Measurements from ENCODE around the gene MAGEA12. TPM values are rescaled to one million over a fixed set of nuclear protein-coding genes. Genes with fewer than 3 reads are reported as not detected.
"Not testable (repeated sequence)": the region's sequence is repeated elsewhere in the genome, so short reads cannot be mapped to it uniquely, and the experiment has no call there.

Gene MAGEA12
- total RNA-seq, 1 donor from 2014 or later = not detected

DNA sequence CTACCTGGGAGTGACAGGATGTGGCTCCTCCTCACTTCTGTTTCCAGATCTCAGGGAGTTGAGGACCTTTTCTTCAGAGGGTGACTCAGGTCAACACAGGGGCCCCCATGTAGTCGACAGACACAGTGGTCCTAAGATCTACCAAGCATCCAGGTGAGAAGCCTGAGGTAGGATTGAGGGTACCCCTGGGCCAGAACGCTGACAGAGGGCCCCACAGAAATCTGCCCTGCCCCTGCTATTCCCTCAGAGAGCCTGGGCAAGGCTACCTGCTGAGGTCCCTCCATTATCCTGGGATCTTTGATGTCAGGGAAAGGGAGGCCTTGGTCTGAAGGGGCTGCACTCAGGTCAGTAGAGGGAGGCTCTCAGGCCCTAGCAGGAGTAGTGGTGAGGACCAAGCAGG is 1.5 kb downstream of the MAGEA12 start:
- TF ChIP-seq, protein P1, sequence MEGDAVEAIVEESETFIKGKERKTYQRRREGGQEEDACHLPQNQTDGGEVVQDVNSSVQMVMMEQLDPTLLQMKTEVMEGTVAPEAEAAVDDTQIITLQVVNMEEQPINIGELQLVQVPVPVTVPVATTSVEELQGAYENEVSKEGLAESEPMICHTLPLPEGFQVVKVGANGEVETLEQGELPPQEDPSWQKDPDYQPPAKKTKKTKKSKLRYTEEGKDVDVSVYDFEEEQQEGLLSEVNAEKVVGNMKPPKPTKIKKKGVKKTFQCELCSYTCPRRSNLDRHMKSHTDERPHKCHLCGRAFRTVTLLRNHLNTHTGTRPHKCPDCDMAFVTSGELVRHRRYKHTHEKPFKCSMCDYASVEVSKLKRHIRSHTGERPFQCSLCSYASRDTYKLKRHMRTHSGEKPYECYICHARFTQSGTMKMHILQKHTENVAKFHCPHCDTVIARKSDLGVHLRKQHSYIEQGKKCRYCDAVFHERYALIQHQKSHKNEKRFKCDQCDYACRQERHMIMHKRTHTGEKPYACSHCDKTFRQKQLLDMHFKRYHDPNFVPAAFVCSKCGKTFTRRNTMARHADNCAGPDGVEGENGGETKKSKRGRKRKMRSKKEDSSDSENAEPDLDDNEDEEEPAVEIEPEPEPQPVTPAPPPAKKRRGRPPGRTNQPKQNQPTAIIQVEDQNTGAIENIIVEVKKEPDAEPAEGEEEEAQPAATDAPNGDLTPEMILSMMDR (IDR thresholded peaks at IDR 0.05) = no peak
- intact Hi-C loops (cut with DNase I) = no loop called here

DNA sequence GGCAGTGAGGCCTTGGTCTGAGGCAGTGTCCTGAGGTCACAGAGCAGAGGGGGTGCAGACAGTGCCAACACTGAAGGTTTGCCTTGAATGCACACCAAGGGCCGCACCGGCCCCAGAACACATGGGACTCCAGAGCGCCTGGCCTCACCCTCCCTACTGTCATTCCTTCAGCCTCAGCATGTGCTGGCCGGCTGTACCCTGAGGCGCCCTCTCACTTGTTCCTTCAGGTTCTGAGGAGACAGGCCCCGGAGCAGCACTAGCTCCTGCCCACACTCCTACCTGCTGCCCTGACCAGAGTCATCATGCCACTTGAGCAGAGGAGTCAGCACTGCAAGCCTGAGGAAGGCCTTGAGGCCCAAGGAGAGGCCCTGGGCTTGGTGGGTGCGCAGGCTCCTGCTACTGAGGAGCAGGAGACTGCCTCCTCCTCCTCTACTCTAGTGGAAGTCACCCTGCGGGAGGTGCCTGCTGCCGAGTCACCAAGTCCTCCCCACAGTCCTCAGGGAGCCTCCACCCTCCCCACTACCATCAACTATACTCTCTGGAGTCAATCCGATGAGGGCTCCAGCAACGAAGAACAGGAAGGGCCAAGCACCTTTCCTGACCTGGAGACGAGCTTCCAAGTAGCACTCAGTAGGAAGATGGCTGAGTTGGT is 2.4 kb downstream of the MAGEA12 start:
- ATAC-seq (no peak), DNase-seq (no peak)
- Histone ChIP-seq H3K27me3 (no peaks in the 10 kb centered on the region), H3K9me3 (no peaks in the 10 kb centered on the region), H3K27ac (no peak overlapping the region), H3K4me1 (no peaks in the 10 kb centered on the region), H3K4me3 (no peak overlapping the region), H3K36me3 (no peaks in the 10 kb centered on the region)
- intact Hi-C loops (cut with DNase I) = no loop called here
- TF ChIP-seq, protein P1 (IDR thresholded peaks at IDR 0.05) = no peak

More for the DNA sequence above, 1.5 kb downstream of the MAGEA12 start:
- no peak for ATAC-seq
- no peak for DNase-seq
- H3K4me3 ChIP-seq = no peak overlapping the region
- H3K27ac ChIP-seq = no peak overlapping the region
- no peaks in the 10 kb centered on the region for H3K27me3 ChIP-seq
- H3K4me1 ChIP-seq = no peaks in the 10 kb centered on the region
- no peaks in the 10 kb centered on the region for H3K36me3 ChIP-seq
- H3K9me3 ChIP-seq = no peaks in the 10 kb centered on the region

DNA sequence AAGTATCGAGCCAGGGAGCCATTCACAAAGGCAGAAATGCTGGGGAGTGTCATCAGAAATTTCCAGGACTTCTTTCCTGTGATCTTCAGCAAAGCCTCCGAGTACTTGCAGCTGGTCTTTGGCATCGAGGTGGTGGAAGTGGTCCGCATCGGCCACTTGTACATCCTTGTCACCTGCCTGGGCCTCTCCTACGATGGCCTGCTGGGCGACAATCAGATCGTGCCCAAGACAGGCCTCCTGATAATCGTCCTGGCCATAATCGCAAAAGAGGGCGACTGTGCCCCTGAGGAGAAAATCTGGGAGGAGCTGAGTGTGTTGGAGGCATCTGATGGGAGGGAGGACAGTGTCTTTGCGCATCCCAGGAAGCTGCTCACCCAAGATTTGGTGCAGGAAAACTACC is 3.0 kb downstream of the MAGEA12 start:
- H3K4me1 ChIP-seq; H3K36me3 ChIP-seq; H3K4me3 ChIP-seq; H3K27ac ChIP-seq; intact Hi-C loops (cut with DNase I); DNase-seq; ATAC-seq; H3K27me3 ChIP-seq; H3K9me3 ChIP-seq: not testable (repeated sequence)

DNA sequence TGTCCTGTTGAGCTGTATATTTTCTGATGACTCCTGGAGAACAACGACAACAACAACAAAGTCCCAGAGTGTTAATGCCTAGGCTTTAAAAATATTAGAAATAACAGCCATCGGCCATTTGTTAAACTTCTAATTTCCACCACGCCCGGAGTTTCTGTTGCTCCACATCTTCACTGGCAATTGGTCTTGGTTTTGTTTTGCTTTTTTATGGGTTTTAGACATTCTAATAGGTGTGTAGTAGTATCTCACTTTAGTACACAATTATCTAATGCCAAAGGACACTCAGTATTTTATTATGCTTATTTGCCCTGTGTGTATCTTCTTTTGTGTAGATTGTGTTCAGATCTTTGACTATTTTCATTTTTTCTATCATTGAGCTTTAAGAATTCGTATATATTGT is 5.0 kb downstream of the MAGEA12 start:
- H3K36me3 ChIP-seq = no peaks in the 10 kb centered on the region
- no peak overlapping the region for H3K27ac ChIP-seq
- H3K4me3 ChIP-seq = no peak overlapping the region
- intact Hi-C loops (cut with DNase I) = no loop called here
- no peak for ATAC-seq
- no peaks in the 10 kb centered on the region for H3K4me1 ChIP-seq
- DNase-seq = no peak
- no peaks in the 10 kb centered on the region for H3K27me3 ChIP-seq
- TF ChIP-seq, protein P1 (IDR thresholded peaks at IDR 0.05) = no peak
- H3K9me3 ChIP-seq = no peaks in the 10 kb centered on the region

DNA sequence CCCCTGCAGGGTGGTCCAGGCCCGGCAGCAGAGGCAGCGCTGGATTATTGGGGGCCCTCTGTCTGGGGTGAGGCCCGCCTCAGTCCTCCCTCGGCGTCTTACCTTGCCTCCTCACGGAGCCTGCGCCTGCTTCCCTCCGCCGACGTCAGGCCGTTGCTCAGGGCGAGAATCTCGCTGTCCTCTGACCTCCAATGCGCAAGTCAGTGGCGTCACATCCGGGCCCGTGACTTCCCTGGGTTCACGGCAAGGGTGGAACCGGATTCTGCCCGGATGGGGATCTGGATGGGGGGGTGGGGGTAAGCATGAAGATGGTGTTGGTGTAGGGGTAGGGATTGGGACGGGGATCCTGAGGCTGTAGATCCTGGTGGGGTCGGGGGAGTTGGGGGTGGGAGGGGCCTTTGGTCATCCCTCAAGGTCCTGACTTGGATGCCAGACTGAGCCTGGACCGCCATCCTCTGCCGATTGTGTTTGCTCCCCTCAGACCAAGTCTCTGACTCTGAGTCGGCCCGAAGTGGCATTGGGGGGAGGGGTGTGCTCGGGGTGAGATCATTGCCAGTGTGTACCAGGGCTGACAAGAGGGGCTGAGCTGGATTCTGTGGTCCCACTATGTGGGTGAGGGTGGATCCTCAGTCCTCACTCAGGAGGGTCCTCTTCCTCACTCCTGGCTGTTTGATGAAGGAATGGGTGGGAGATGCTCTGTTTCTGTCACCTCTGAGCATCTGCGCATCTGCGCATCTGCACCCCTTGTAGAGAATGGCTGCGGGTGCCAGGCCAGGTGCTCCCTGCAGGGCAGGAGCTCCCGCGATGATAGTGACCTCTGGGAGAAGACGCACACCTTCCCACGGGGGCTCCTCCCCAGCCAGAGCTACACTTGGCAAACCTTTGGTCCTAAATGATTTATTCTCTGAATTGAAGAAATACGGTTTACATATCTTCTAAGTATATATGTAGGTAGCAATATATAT is 20.4 kb downstream of the MAGEA12 start, which contains the start of gene MAGEA2:
Gene MAGEA2 (minus strand): TSS at position 157 of the 965 bp plus-strand sequence. CDS start 2,479 bp downstream, outside the sequence.
- H3K27ac ChIP-seq; H3K4me3 ChIP-seq; DNase-seq; H3K4me1 ChIP-seq; ATAC-seq; intact Hi-C loops (cut with DNase I); H3K36me3 ChIP-seq; H3K9me3 ChIP-seq; H3K27me3 ChIP-seq: not testable (repeated sequence)

DNA sequence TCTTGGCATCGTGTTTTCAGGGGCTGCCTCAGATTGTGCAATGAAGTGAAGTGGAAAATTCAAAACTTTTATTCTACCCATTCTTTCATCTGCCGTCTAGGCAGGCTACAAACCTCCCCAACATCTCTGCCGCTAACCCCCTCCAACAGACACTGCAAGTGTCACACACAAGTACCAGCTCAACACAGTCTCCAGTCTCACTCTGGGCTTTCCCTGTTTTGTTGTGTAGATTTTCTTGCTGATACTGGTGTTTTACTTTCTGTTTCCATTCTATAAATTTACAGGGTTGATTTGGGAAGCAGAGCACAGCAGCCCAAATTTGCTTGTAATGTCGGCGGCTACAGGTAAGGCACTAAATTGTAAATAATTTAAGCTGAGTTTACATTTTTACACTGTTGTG is 21.3 kb downstream of the MAGEA12 start:
- intact Hi-C loops (cut with DNase I); H3K4me1 ChIP-seq; H3K4me3 ChIP-seq; H3K36me3 ChIP-seq; H3K27me3 ChIP-seq; H3K27ac ChIP-seq; ATAC-seq; DNase-seq; H3K9me3 ChIP-seq: not testable (repeated sequence)

DNA sequence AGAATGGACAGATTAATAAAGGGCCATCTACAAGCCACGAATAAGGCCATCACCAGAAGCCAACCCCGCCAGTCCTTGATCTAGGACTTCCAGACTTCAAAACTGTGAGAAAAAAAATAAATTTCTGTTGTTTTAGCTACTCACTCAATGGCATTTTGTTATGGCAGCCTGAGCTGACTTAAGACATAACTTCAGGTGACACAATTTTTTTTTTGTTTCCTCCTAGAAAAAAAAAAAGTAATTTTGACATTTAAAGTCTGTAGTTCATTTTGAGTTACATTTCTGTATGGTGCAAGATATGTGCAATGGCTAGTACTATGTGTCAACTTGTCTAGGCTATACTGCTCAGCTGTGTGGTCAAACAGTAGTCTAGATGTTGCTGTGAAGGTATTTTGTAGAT is 25.4 kb downstream of the MAGEA12 start, which contains the start of gene CSAG3:
Gene CSAG3 (plus strand): TSS at position 301 of the 400 bp plus-strand sequence.
- H3K27ac ChIP-seq; H3K27me3 ChIP-seq; H3K9me3 ChIP-seq; H3K4me1 ChIP-seq; H3K36me3 ChIP-seq; intact Hi-C loops (cut with DNase I); DNase-seq; H3K4me3 ChIP-seq; ATAC-seq: not testable (repeated sequence)

DNA sequence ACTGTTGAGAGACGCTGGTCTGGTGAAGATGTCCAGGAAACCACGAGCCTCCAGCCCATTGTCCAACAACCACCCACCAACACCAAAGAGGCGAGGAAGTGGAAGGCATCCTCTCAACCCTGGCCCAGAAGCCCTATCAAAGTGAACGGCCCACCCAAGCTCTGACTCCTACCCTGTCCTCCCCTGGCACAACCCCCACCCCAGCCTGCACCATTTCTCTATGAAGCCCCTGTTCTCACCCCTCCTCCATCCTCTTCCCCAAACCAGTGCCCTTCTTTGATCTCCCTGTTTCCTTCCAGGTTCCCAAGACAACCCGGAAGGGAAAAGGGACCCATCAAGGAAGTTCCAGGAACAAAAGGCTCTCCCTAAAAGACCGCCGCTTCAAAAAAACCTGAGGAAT is 26.0 kb downstream of the MAGEA12 start:
- H3K9me3 ChIP-seq; H3K27me3 ChIP-seq; H3K4me3 ChIP-seq; H3K36me3 ChIP-seq; H3K4me1 ChIP-seq; intact Hi-C loops (cut with DNase I); DNase-seq; ATAC-seq; H3K27ac ChIP-seq: not testable (repeated sequence)

DNA sequence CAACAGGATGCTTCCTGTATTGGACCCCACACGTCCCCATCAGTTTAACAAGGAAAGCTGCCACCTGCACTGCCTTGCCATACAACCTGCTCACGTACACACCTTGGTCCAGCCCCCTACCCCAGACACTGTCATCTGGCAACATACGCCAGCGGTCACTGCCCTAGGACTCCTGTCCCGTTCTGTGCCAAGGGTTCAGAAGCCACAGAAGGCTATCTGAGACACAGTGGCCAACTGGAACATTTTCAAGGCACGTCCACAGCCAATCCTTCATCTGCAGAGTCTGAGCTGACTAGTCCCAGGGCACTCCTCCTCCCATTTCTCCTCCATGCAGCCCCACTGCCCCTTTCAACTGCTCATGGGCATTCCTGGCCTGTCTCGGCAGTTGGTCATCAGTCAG is 28.0 kb downstream of the MAGEA12 start:
- H3K4me1 ChIP-seq; H3K36me3 ChIP-seq; intact Hi-C loops (cut with DNase I); H3K9me3 ChIP-seq; H3K27me3 ChIP-seq; ATAC-seq; H3K4me3 ChIP-seq; DNase-seq; H3K27ac ChIP-seq: not testable (repeated sequence)

DNA sequence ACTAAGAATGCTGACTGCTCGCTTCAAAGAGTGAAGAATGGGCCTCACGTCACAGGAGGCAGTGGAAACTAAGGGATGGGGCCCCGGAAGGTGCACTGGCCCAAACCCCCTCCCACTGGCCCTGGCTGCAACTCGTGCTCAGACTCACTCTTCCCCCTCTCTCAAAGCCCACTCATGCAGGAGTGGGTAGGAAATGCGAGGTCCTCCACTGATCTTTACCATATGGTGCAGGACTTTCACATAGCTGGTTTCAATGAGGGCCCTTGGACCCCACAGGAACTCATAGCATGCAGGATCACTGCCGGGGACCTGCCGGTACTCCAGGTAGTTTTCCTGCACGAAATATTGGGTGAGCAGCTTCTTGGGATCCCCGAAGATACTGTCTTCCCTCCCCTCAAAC is 33.0 kb downstream of the MAGEA12 start:
- H3K9me3 ChIP-seq; H3K27ac ChIP-seq; H3K4me3 ChIP-seq; H3K4me1 ChIP-seq; intact Hi-C loops (cut with DNase I); H3K27me3 ChIP-seq; ATAC-seq; DNase-seq; H3K36me3 ChIP-seq: not testable (repeated sequence)

All from upper lobe of right lung (tissue), 1 donor.